ENCODE measurements around the gene TAF1C. TPM values are rescaled to one million over a fixed set of nuclear protein-coding genes. Genes with fewer than 3 reads are reported as not detected.

TAF1C gene
- total and polyA plus RNA-seq, 9 of the 15 experiments (the other 6 are each of a cell fraction or from before 2014, with no cell fraction given), result 1.5 to 74.8 (median 21.0) TPM

DNA sequence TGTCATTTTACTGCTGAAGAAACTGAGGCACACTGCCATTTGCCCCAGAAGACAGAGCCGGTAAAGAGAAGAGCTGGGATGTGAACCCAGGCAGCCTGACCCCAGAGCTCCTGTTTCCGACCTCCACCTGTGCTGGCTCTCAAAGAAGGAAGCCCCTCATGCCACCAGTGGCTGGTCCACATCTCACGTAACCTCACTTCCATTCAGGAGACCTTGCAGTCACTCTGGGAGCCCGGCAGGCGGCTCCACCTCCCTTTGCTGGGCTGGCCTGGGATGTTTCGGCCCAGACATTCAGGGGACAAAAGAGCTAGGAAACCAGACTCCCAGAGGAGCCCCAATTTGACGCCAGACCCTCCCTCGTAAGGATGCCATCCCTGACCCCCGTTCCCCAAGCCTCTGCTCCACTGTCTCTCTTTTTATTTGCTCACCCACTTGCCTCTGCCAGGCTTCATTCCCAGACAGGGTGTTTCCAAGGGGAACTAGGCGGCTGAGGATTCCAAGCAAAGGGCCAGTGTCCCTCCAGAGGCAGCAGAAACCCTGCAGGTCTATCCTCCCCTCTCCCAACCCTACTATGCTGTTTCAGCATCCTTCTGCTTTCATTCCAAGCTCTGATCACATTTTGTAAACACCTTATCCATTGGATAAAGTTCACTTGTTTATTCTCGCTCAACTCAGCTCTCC, 2.8 kb downstream of the TAF1C start:
- 93% methylated on average over 10 of the region's 11 CpGs for WGBS (ENCODE audit: insufficient coverage, low coverage, missing lambda C conversion rate)
- FAIRE-seq (no peak), DNase-seq (ENCODE audit: extremely low read depth in 1 of 4, low spot score in 3 of 4) (no peak), ATAC-seq (no peak)
- in situ Hi-C loops (cut with MboI) (loop anchor here (10.0 kb wide), 1 partner anchor 229 kb away; the partner anchor contains the start of gene OSGIN1), intact Hi-C loops (cut with micrococcal nuclease) (no loop called here)
- Histone ChIP-seq H2AFZ (ENCODE audit: low read depth, low read length) (no peak overlapping the region), H3K9ac (ENCODE audit: insufficient read depth in 1 of 2, low read depth in 2 of 2, low read length in 2 of 2) (0 out of 4 replicates have a peak overlapping the region, but pooled peaks of 1 of the 2 experiments have one; percentile 5), H4K20me1 (replicated peaks; ENCODE audit: control insufficient read depth, insufficient read depth, low read length) (no peaks in the 10 kb centered on the region), H3K36me3 (ENCODE audit: control insufficient read depth, insufficient read depth, low read length) (peaks cover 64% of the 10 kb centered on the region; the same call in 2 of the 3 replicates), H3K27me3 (ENCODE audit: control insufficient read depth in 2 of 2, insufficient read depth in 2 of 2, low read length in 2 of 2) (no peaks in the 10 kb centered on the region), H3K9me1 (ENCODE audit: control insufficient read depth, insufficient read depth, low read length) (peaks cover 13% of the 10 kb centered on the region), H3K27ac (ENCODE audit: extremely low read depth, low read depth, low read length) (no peak overlapping the region), H3K4me1 (replicated peaks in 1 of 2; ENCODE audit: control insufficient read depth in 2 of 2, insufficient read depth in 2 of 2, low read length in 2 of 2) (peaks cover 5 to 42% of the 10 kb centered on the region in 2 experiments; a peak in 4 of 5 replicates), H3K4me3 (no peak overlapping the region), H3K4me2 (ENCODE audit: insufficient read depth, low read length) (no peak overlapping the region), H3K9me3 (replicated peaks; ENCODE audit: control insufficient read depth, insufficient read depth, low read depth, low read length) (peaks cover 2% of the 10 kb centered on the region; the same call in 1 of the 2 replicates), H3K79me2 (ENCODE audit: control insufficient read depth, insufficient read depth, low read length) (peaks cover 26% of the 10 kb centered on the region)
- POLR2A ChIA-PET, result interaction anchor here (0.6 to 0.8 kb wide), 3 partner anchors 8 to 211 kb away, joined by 3 to 4 read pairs (median 3); no protein-coding TSS in a partner anchor
- TF ChIP-seq STAT5B (CRISPR knock-in tag; IDR thresholded peaks at IDR 0.05) (no peak), ATF1 (CRISPR knock-in tag; IDR thresholded peaks at IDR 0.05) (no peak), ATF1 (tag; IDR thresholded peaks at IDR 0.05) (no peak), RAD21 (CRISPR knock-in tag; conservative IDR thresholded peaks at IDR 0.05 in 1 of 2, IDR thresholded peaks at IDR 0.05 in 1 of 2) (0 out of 4 replicates have a peak, but pooled peaks of 1 of the 2 experiments have one; percentile 11), RBFOX2 (IDR thresholded peaks at IDR 0.05; ENCODE audit: low read depth, low read length) (no peak)
- TF ChIP-seq, protein P1, sequence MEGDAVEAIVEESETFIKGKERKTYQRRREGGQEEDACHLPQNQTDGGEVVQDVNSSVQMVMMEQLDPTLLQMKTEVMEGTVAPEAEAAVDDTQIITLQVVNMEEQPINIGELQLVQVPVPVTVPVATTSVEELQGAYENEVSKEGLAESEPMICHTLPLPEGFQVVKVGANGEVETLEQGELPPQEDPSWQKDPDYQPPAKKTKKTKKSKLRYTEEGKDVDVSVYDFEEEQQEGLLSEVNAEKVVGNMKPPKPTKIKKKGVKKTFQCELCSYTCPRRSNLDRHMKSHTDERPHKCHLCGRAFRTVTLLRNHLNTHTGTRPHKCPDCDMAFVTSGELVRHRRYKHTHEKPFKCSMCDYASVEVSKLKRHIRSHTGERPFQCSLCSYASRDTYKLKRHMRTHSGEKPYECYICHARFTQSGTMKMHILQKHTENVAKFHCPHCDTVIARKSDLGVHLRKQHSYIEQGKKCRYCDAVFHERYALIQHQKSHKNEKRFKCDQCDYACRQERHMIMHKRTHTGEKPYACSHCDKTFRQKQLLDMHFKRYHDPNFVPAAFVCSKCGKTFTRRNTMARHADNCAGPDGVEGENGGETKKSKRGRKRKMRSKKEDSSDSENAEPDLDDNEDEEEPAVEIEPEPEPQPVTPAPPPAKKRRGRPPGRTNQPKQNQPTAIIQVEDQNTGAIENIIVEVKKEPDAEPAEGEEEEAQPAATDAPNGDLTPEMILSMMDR (IDR thresholded peaks at IDR 0.05 in 2 of 3, conservative IDR thresholded peaks at IDR 0.05 in 1 of 3; ENCODE audit: insufficient read depth in 2 of 3, low read depth in 1 of 3, low read length in 3 of 3), result peak in 2 of 3 experiments; percentile 25 to 45; a peak in 4 of 6 replicates
- CTCF ChIA-PET (ENCODE audit: low intra/inter-chr PET ratio), result interaction anchor here (0.6 kb wide), 1 partner anchor 509 kb away, joined by 3 read pairs; no protein-coding TSS in a partner anchor
- no TSS peak for BruUV-seq (replicated peaks)
